ENCODE data around the gene IFIH1.

IFIH1 gene

GRCh38 chr2:162318328-162319180 lies at the start of gene IFIH1:
Gene IFIH1, minus strand, starts transcription at chr2:162318684. Its CDS starts 377 bp downstream, at chr2:162318307.
- Histone ChIP-seq H3K36me3 (ENCODE audit: insufficient read depth, low read length) (no peaks in the 10 kb centered on the region), H3K9ac (ENCODE audit: low read depth, low read length, poor library complexity, severe bottlenecking) (peak within 1 kb of the TSS; percentile 80), H3K4me2 (ENCODE audit: low read depth, low read length, poor library complexity, severe bottlenecking) (peak within 1 kb of the TSS; percentile 74), H4K20me1 (ENCODE audit: insufficient read depth, low read length, poor library complexity, severe bottlenecking) (no peaks in the 10 kb centered on the region), H2AFZ (ENCODE audit: low read length) (peak within 1 kb of the TSS; percentile 93), H3K9me2 (replicated peaks; ENCODE audit: low read depth, low read length) (no peaks in the 10 kb centered on the region), H3F3A (ENCODE audit: low read depth) (no peaks in the 10 kb centered on the region), H3K9me3 (ENCODE audit: insufficient read depth, low read depth, low read length) (no peaks in the 10 kb centered on the region), H3K79me2 (ENCODE audit: insufficient read depth, low read length) (peaks cover 31% of the 10 kb centered on the region), H3K4me3 (ENCODE audit: low read length, poor library complexity, severe bottlenecking) (peak within 1 kb of the TSS; percentile 96), H3K27me3 (ENCODE audit: insufficient read depth, low read length, poor library complexity, severe bottlenecking) (no peaks in the 10 kb centered on the region), H3K4me1 (ENCODE audit: insufficient read depth, low read length, poor library complexity, severe bottlenecking) (peaks cover 51% of the 10 kb centered on the region)
- no peak for TF ChIP-seq EZH2phosphoT487 (IDR thresholded peaks at IDR 0.05; ENCODE audit: borderline replicate concordance)
- TF ChIP-seq, protein P1, sequence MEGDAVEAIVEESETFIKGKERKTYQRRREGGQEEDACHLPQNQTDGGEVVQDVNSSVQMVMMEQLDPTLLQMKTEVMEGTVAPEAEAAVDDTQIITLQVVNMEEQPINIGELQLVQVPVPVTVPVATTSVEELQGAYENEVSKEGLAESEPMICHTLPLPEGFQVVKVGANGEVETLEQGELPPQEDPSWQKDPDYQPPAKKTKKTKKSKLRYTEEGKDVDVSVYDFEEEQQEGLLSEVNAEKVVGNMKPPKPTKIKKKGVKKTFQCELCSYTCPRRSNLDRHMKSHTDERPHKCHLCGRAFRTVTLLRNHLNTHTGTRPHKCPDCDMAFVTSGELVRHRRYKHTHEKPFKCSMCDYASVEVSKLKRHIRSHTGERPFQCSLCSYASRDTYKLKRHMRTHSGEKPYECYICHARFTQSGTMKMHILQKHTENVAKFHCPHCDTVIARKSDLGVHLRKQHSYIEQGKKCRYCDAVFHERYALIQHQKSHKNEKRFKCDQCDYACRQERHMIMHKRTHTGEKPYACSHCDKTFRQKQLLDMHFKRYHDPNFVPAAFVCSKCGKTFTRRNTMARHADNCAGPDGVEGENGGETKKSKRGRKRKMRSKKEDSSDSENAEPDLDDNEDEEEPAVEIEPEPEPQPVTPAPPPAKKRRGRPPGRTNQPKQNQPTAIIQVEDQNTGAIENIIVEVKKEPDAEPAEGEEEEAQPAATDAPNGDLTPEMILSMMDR (conservative IDR thresholded peaks at IDR 0.05; ENCODE audit: low read length) = peak; percentile 41

DNA sequence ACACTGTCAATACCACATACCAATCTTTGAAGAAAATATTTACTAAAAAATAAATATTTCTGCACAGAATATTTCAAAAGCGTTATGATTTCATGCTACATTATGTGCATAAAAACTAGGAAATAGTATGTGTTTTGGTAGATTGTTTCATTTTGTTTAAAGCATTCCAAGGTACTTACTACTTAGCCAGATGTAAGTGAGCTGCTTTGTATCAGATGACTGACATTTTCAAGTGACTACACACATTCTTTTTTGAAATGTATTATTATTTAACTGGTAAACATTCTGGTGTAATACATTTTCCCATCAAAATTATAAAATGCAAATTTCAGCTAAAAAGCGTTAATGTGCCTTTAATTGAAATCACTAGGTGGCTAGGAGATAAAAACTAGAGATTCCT lies 46.9 kb upstream of the IFIH1 start:
- Histone ChIP-seq H3K27me3 (ENCODE audit: insufficient read depth, low read length, poor library complexity, severe bottlenecking) (no peaks in the 10 kb centered on the region), H3K4me1 (ENCODE audit: insufficient read depth, low read length, poor library complexity, severe bottlenecking) (no peaks in the 10 kb centered on the region), H4K20me1 (ENCODE audit: insufficient read depth, low read length, poor library complexity, severe bottlenecking) (no peaks in the 10 kb centered on the region), H3K79me2 (ENCODE audit: insufficient read depth, low read length) (no peaks in the 10 kb centered on the region), H3K9me3 (ENCODE audit: insufficient read depth, low read depth, low read length) (no peaks in the 10 kb centered on the region), H3K4me3 (ENCODE audit: low read length, poor library complexity, severe bottlenecking) (no peak overlapping the region), H3K4me2 (ENCODE audit: low read depth, low read length, poor library complexity, severe bottlenecking) (no peak overlapping the region), H3F3A (ENCODE audit: low read depth) (no peaks in the 10 kb centered on the region), H3K9ac (ENCODE audit: low read depth, low read length, poor library complexity, severe bottlenecking) (no peak overlapping the region), H3K9me2 (replicated peaks; ENCODE audit: low read depth, low read length) (no peaks in the 10 kb centered on the region), H2AFZ (ENCODE audit: low read length) (no peak overlapping the region), H3K36me3 (ENCODE audit: insufficient read depth, low read length) (no peaks in the 10 kb centered on the region)
- TF ChIP-seq EZH2phosphoT487 (IDR thresholded peaks at IDR 0.05; ENCODE audit: borderline replicate concordance) = no peak
- TF ChIP-seq, protein P1 (conservative IDR thresholded peaks at IDR 0.05; ENCODE audit: low read length) = no peak

DNA sequence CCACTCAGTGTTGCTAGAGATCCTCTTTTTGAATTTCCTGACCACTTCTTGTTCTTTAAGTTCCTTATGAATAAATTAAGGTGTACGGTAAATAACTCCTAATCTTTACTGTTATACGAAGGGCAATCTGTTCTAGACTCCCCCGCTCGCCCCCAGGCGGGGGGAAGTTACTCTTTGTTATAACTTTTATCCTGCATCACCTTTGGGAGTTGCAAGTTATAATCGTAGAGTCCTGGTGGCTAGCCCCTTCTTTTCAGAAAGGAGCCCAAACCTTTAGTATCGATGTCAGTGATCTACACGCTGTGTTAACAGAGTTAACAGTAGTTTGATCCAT lies 26.1 kb upstream of the IFIH1 start:
- H4K20me1 ChIP-seq (ENCODE audit: insufficient read depth, low read length, poor library complexity, severe bottlenecking) = no peaks in the 10 kb centered on the region
- no peaks in the 10 kb centered on the region for H3F3A ChIP-seq (ENCODE audit: low read depth)
- no peaks in the 10 kb centered on the region for H3K9me3 ChIP-seq (ENCODE audit: insufficient read depth, low read depth, low read length)
- no peaks in the 10 kb centered on the region for H3K9me2 ChIP-seq (replicated peaks; ENCODE audit: low read depth, low read length)
- H3K4me1 ChIP-seq (ENCODE audit: insufficient read depth, low read length, poor library complexity, severe bottlenecking) = no peaks in the 10 kb centered on the region
- H3K36me3 ChIP-seq (ENCODE audit: insufficient read depth, low read length) = no peaks in the 10 kb centered on the region
- H3K9ac ChIP-seq (ENCODE audit: low read depth, low read length, poor library complexity, severe bottlenecking) = no peak overlapping the region
- TF ChIP-seq, protein P1 (conservative IDR thresholded peaks at IDR 0.05; ENCODE audit: low read length) = no peak
- TF ChIP-seq EZH2phosphoT487 (IDR thresholded peaks at IDR 0.05; ENCODE audit: borderline replicate concordance) = no peak
- H3K4me3 ChIP-seq (ENCODE audit: low read length, poor library complexity, severe bottlenecking) = no peak overlapping the region
- no peak overlapping the region for H2AFZ ChIP-seq (ENCODE audit: low read length)
- no peaks in the 10 kb centered on the region for H3K79me2 ChIP-seq (ENCODE audit: insufficient read depth, low read length)
- no peaks in the 10 kb centered on the region for H3K27me3 ChIP-seq (ENCODE audit: insufficient read depth, low read length, poor library complexity, severe bottlenecking)
- H3K4me2 ChIP-seq (ENCODE audit: low read depth, low read length, poor library complexity, severe bottlenecking) = no peak overlapping the region
